ENCODE measurements around the gene CDH4.

CDH4 gene

GRCh38 chr20:61303675-61304074 lies 51.6 kb downstream of the CDH4 start:
- DNase-seq: no peak

- no peak for DNase-seq
Measured at GRCh38 chr20:61304750-61305149, 52.7 kb downstream of the CDH4 start.

DNA sequence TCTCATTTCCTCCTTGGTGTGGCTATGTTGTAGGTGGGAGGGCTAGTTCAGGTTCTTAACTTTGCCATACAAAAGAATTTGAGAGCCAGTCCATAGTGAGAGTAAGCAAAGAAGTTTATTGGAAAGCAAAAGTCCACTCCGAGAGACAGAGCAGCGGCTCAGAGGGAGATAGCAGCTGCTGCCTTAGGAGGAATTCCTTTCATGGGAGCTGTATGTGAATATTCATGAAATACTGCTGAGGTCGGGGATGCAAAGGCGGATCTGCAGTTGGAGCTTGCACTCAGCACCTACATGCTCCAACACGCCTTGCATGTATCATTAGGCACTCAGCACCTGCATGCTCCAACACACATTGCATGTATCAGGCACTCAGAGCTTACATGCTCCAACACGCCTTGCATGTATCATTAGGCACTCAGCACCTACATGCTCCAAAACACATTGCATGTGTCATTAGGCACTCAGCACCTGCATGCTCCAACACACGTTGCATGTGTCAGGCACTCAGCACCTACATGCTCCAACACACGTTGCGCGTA lies 54.9 kb downstream of the CDH4 start:
- no peak for DNase-seq

DNA sequence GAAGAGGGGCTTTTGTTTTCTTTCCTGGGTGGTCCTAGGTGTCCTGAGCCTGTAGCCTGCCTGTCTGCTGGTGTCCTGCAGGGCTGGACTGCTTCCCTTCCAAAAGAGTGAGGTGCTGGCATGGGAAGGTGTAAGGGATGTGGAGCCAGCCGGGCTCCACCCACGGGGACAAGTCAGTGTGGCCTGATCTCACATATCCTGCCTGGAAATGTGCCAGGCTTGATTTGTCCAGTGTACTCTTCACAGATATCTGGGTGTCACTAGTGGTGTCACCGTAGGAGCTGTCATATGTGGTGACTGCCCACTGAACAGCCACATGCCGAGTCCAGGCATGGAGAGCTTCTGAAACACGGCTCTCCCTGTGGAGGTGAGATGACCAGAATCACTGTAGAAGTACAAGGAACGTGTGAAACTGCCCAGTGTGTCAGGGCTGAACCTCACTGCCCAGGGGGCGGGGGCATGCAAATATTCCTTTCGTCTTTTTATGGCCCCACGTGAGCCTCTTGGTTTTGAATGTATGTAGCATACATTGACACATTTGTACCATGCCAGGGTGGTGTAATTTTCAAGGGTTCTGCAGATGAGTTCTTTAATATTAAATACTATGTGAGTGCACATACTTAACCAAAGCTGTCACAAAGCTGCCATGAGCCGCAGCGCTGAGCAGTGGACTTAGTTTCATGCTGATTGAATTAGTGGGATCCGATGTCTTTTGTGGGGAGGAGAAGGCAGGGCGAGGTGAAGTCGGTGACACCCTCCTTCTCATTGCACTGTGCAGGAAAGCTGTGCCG lies 55.8 kb downstream of the CDH4 start:
- DNase-seq: no peak

GRCh38 chr20:61308477-61308774 lies 56.4 kb downstream of the CDH4 start:
- DNase-seq: no peak

DNA sequence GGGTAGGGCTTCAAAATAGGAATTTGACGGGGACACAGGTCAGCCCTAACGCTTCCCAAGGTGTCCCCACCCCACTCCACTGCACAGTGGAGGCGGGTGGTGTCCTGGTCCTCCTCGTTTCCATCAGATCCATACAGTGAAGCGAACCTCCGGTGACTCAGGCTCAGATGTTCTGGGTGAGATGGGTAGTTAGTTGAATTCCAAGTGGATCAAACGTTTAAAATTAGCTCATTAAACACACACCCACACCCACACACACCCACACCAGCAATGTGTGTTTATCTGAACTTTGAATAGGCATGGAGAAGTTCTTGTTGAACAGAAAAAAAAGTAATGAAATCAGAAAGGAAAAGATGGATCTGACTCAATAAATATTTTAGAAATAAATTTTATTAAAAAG lies 58.9 kb downstream of the CDH4 start:
- no peak for DNase-seq

DNA sequence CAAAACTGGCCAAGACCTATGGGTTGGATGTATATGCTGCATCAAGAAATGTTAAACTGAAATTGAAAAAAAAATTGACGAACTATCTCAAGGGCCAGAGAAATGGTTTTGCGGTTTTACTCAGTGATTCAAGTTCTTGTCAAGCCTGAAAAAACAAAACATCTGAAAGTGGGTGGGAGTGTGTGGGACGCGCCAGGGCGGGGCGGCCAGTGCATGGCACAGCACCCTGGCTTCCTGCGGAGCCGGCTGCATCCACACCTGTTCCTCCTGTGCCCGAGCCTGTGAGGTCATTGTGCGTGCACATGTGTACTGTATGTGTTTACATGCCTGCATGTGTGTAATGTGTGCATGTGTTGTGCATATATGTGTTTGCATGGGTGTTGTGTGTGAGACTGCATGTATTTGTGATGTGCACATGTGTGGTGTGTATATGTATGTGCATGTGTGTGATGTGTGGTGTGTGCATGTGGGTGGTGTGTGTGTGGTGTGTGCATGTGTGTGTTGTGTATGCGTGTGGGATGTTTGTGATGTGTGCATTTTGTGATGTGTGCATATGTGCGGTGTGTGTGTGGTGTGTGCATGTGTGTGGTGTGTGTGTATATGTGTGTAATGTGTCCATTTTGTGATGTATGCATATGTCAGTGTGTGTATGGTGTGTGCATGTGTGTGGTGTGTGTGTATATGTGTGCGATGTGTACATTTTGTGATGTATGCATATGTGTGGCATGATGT lies 59.8 kb downstream of the CDH4 start:
- DNase-seq: no peak

GRCh38 chr20:61312925-61313324 lies 60.9 kb downstream of the CDH4 start:
- DNase-seq: no peak

- DNase-seq: no peak
Measured at GRCh38 chr20:61313396-61313795, 61.3 kb downstream of the CDH4 start.

GRCh38 chr20:61314326-61315010 lies 62.4 kb downstream of the CDH4 start:
- DNase-seq: no peak

- no peak for DNase-seq
Measured at GRCh38 chr20:61315319-61315718, 63.3 kb downstream of the CDH4 start.

DNA sequence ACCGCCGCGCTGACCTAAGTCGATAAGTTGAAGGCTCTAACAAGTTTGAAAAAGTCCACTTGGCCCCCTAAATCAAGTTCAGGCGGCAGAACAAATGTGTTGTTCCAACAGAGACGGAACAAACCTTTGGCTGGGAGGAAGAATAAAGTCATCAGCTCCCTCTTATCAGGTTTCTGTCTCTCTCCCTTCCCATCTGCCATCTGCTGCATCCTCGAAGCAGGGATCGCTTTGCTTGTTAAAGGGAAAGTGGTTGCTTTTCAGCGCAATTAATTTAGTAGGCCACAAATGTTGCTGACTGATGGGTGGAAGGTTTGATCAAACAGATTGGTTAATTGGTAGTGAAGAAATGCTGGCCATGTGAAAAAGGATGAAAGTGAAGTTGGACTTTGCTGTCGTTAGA lies 64.3 kb downstream of the CDH4 start:
- no peak for DNase-seq

- DNase-seq: no peak
Measured at GRCh38 chr20:61317966-61318530, 66.0 kb downstream of the CDH4 start.

DNA sequence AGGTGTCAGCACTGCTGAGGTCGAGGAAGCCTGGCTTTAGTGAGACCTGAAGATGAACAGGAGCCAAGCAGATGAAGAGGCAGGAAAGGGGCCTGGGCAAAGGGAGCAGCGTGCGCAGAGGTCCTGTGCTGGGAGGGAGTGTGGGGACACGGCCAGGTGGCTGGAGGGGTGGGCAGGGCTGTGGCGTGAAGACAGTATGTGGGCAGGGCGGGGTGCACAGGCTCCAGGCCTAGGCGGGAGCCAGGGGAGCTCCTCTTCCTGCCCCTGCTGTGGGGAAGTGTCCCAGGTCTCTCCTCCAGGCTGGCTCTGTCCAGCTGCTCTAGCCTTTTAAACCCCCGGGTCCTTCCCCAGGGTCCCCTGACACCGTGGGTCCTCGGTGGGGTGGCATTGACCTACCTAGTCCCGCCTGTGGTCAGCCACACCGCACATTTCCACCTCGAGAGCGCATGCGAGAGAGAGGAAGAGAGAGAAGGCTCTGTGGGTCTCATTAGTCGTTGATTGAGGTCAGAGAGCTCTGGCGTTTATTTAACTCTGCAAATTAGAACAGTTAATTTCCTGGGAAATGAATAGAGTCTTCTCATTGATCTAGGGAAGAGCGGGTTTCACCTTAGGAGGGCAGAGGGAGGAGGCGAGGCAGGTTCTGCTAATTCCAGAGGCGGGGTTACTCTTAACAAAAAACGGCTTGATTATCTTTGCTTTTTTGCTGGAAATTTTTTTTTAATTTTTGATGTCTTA lies 68.8 kb downstream of the CDH4 start:
- no peak for DNase-seq

DNA sequence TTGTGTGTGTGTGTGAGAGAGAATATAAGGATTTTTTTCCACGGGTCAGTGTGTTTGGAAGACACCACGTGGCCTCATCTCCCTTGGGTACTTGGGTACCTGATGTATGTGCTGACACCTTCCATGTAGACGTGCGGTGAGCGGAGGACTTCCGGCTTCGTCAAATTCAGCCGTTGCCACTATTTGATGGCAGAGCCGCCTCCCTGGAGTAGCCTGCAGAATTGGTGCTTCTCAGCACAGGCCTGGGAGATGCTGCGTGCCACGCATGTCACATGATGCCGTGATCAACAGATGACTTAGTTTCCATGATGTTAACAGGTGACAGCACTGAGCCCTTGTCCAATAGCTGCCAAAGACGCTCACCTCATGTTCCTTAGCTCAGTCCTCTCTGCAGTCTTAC lies 69.4 kb downstream of the CDH4 start:
- DNase-seq: no peak

DNA sequence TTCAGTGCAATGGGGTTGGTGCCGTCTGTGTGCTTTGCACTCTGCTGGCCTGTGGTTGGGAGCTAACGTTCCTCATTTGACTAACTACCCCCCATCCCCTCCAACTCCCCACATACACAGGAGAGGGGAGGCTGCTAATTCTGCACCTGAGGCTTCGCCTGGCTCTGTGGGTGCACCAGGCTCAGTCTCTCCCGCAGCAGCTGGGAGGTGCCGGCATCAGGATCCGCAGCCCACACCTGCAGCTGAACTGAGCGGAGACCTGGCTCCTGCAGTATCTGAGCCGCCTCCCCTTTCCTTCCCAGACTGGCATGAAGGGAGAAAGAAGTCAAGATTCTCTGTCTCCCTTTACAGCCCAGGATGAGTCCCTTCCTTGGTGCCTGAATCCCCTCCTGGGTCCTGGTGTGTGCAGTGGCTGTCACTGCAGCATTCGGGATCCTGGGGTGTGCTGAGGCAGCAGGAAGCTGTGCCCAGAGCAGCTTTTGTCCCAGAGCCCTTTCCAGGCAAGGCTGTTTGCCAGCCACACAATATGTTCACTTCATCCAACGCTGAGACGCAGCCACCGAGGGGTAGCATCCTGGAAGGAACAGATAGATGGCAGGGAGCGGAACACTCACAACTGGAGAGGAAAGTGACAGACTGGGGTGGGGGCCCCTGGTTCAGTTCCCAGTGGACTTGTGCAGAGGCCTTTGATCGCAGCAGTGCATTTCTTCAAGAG lies 70.2 kb downstream of the CDH4 start:
- DNase-seq: no peak

DNA sequence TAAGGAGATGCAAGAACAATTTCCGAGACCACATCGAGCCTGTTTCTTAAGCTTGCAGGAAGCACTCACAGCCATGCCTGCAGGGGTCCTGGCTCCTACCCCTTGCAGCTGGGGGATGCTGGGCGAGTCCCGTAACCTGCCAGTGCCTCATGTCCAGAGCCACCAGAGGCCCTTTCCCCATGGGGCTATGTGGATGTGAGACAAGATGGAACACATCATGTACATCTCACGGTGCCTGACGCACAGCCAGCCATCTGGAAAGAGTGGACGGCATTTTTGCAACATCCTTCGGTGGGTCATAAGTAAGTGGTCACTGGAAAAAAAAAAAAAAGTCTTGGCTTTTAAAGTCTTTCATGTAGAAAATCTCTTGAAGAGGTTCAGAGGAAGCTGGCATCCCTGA lies 72.8 kb downstream of the CDH4 start:
- no peak for DNase-seq

DNA sequence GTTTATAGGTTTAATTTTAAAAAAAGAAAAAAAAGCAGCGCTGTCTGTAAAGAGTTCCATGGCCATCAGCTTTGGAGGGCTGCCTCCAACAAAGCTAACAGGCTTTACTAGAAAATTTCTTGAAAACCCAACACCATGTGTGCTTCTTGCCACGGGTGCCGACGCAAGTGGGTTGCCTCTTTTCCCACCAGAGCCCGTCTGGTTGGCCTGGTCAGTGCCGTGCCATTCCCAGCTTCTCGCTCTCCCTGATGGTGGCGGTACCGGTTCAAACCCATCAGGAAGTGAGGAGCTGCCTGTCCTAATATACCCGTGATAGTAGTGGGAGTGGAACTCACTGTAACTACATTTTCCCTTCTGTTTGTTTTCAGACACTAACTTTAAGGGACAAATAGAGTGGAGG lies 73.7 kb downstream of the CDH4 start:
- DNase-seq: no peak

GRCh38 chr20:61328911-61329558 lies 77.0 kb downstream of the CDH4 start:
- DNase-seq: no peak

DNA sequence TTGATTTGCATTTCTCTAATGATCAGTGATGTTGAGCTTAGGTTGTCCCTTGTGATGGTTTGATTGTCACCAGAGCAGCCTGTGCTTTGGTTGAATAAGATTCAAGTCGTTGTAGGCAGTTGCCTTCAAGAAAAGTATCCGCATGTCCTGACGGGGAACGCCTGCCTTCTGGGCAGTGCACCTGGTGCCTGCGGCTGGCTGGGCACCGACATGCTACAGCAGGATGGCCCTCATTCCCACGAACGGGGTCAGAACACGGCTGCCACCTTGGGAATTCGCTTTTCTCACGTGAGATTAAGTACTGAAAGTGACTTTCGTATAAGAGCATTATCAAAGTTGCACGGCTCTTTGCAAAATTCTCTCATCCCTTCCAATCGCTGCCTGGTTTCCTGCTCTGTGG lies 78.4 kb downstream of the CDH4 start:
- DNase-seq: no peak

DNA sequence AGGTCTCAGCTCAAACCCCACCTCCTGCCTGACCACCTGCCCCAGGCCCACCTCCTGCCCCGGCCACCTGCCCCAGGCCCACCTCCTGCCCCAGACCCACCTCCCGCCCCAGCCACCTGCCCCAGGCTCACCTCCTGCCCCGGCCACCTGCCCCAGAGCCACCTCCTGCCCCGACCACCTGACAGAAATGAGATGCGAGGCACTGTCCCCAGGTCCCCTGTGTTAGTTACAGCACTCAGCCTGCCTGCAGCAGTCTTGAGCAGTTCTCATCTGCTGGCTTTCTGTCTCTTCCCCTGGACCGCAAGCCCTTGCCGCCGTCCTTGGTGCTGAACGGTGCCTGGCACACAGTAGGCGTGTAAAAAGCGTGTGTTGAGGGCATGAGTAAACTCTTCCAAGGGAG lies 79.5 kb downstream of the CDH4 start:
- no peak for DNase-seq
